OCI-LY7 (cell line): Measurements from ENCODE around the gene SPTB.

Experiments
- CTCF ChIP-seq: fragments of 200-600 bp; sonication (generic); conservative IDR thresholded peaks from 2 replicates; pipeline ENCODE4 v1.5.1; 2014; ENCODE audit warnings: mild to moderate bottlenecking, antibody characterized with exemption, low read length, moderate library complexity, mixed read lengths
- EZH2phosphoT487 ChIP-seq: fragments of 200-600 bp; sonication (generic); IDR thresholded peaks from 2 replicates; pipeline ENCODE4 v1.6.1; 2018; ENCODE audit warnings: low read depth, borderline replicate concordance, mild to moderate bottlenecking, mixed run types, antibody characterized with exemption, low read length, moderate library complexity, mixed read lengths

GRCh38 chr14:64763801-64764621, 115.7 kb downstream of the SPTB start:
- TF ChIP-seq CTCF (no peak), EZH2phosphoT487 (no peak)
